Panc1 (cell line): ENCODE results near the gene SH3BP2. TPM values are rescaled to one million over a fixed set of nuclear protein-coding genes. Genes with fewer than 3 reads are reported as not detected.

ENCODE experiments used
- ATAC-seq: fragments of 200-7000 bp; cut with Tn5 transposase; 2 replicates; pipeline ENCODE4 v1.9.1; 2020; ENCODE audit warnings: mild to moderate bottlenecking, moderate library complexity
- BruUV-seq: library from RNA; stranded (reverse); fragments of 400-500 nt; replicated peaks from 2 replicates; lab custom pipeline; 2021; lab: Mats Ljungman, UMichigan
- CTCF ChIA-PET: fragments of 300-600 bp; sonication (Branson Sonifier 250); formaldehyde crosslinking; loops from one replicate; lab custom pipeline; 2022; ENCODE audit warnings: antibody characterized with exemption; lab: Charles Lee
- POLR2A ChIA-PET: fragments of 300-600 bp; sonication (Branson Sonifier 250); formaldehyde crosslinking; loops from one replicate; lab custom pipeline; 2022; ENCODE audit warnings: antibody characterized with exemption; lab: Charles Lee
- DNase-seq: peaks from one replicate; pipeline ENCODE4 v3.0.0-alpha.2; 2010; ENCODE audit warnings: low read depth, low spot score
- H3K27ac ChIP-seq: 2 replicates; pipeline ENCODE4 v1.5.1; 2011; ENCODE audit warnings: mild to moderate bottlenecking, low read length, inconsistent platforms
- H3K27me3 ChIP-seq: fragments of 200-500 bp; sonication (Bioruptor generic); 2 replicates; pipeline ENCODE4 v1.6.0; 2014; ENCODE audit warnings: low read length, inconsistent platforms; ENCODE audit not compliant: control insufficient read depth, insufficient read depth
- H3K36me3 ChIP-seq: fragments of 200-500 bp; sonication (Bioruptor generic); 2 replicates; pipeline ENCODE4 v1.5.1; 2014; ENCODE audit warnings: inconsistent platforms, mild to moderate bottlenecking, low read length, moderate library complexity; ENCODE audit not compliant: control insufficient read depth, insufficient read depth
- H3K4me1 ChIP-seq: 2 replicates; pipeline ENCODE4 v1.5.1; 2011; ENCODE audit warnings: inconsistent platforms, mild to moderate bottlenecking, low read length, moderate library complexity; ENCODE audit not compliant: control insufficient read depth, insufficient read depth
- H3K4me3 ChIP-seq, 2 experiments: 2 replicates each; pipeline ENCODE4 v1.5.1; 2011 to 2012; ENCODE audit warnings: low read depth in 2 of 2, low read length in 2 of 2, mild to moderate bottlenecking in 2 of 2, inconsistent platforms in 1 of 2, moderate library complexity in 1 of 2
- H3K9me3 ChIP-seq: fragments of 200-500 bp; sonication (Bioruptor generic); 2 replicates; pipeline ENCODE4 v1.5.1; 2014; ENCODE audit warnings: low read depth, mild to moderate bottlenecking, inconsistent platforms, low read length, moderate library complexity; ENCODE audit not compliant: control insufficient read depth, insufficient read depth
- CTCF ChIP-seq: fragments of 450-650 bp; IDR thresholded peaks from 2 replicates; pipeline ENCODE4 v1.5.1; 2017; ENCODE audit warnings: mild to moderate bottlenecking
- POLR2AphosphoS5 ChIP-seq: IDR thresholded peaks from 2 replicates; pipeline ENCODE4 v1.6.1; 2012; ENCODE audit warnings: mild to moderate bottlenecking, low read depth, low read length, moderate library complexity
- REST ChIP-seq, 2 experiments: IDR thresholded peaks; 2 replicates each; pipeline ENCODE4 v1.6.1; 2011 to 2012; ENCODE audit warnings: low read depth in 2 of 2, control low read depth in 1 of 2, low read length in 1 of 2, mild to moderate bottlenecking in 1 of 2, moderate library complexity in 1 of 2; ENCODE audit not compliant: insufficient read depth in 1 of 2
- SIN3A ChIP-seq: IDR thresholded peaks from 2 replicates; pipeline ENCODE4 v1.6.1; 2012; ENCODE audit warnings: low read depth, mild to moderate bottlenecking, low read length, moderate library complexity, borderline replicate concordance; ENCODE audit not compliant: insufficient read depth
- TCF7L2 ChIP-seq: IDR thresholded peaks from 2 replicates; pipeline ENCODE4 v1.6.1; 2011; ENCODE audit warnings: mild to moderate bottlenecking, low read depth, low read length, inconsistent platforms
- in situ Hi-C: cut with HindIII; loops from 2 replicates; pipeline ENCODE4 v1.10.0; 2016; ENCODE audit warnings: low sequenced_read_pairs, low pct_unique_long_range_greater_than_20kb
- intact Hi-C: fragments of 100-400 bp; cut with micrococcal nuclease; formaldehyde crosslinking; loops from one replicate; pipeline ENCODE4 v1.10.0; 2022; ENCODE audit not compliant: unreplicated experiment
- total RNA-seq: library from RNA; stranded (reverse); gene quantifications from one replicate; pipeline ENCODE4 v1.2.1, GENCODE V29; 2021; ENCODE audit not compliant: unreplicated experiment

SH3BP2 gene
- total RNA-seq, 1 experiment from 2014 or later = 93.4 TPM

GRCh38 chr4:2886622-2887021 lies 93.7 kb downstream of the SH3BP2 start:
- no TSS peak for BruUV-seq
- H3K36me3 ChIP-seq = peaks cover 7% of the 10 kb centered on the region; the same call in 1 of the 2 replicates
- no peak for ATAC-seq
- H3K27ac ChIP-seq = no peak overlapping the region
- H3K4me3 ChIP-seq = no peak overlapping the region
- POLR2A ChIA-PET = no interaction called here
- intact Hi-C loops = no loop called here
- H3K9me3 ChIP-seq = no peaks in the 10 kb centered on the region
- in situ Hi-C loops = no loop called here
- no peak for TF ChIP-seq CTCF
- TF ChIP-seq POLR2AphosphoS5 = no peak
- no peak for TF ChIP-seq SIN3A
- no peak for TF ChIP-seq TCF7L2
- no peak for TF ChIP-seq REST (IDR thresholded peaks at IDR 0.05; ENCODE audit: insufficient read depth in 1 of 2, low read depth in 2 of 2, low read length in 1 of 2)
- DNase-seq = no peak
- CTCF ChIA-PET = no interaction called here
- no peaks in the 10 kb centered on the region for H3K27me3 ChIP-seq
- no peaks in the 10 kb centered on the region for H3K4me1 ChIP-seq

GRCh38 chr4:2887343-2887742 lies 94.5 kb downstream of the SH3BP2 start:
- ChIA-PET POLR2A (no interaction called here), CTCF (no interaction called here)
- no peak overlapping the region for H3K27ac ChIP-seq
- H3K9me3 ChIP-seq = no peaks in the 10 kb centered on the region
- no peak for TF ChIP-seq SIN3A
- intact Hi-C loops (no loop called here), in situ Hi-C loops (no loop called here)
- peaks cover 9% of the 10 kb centered on the region; the same call in 1 of the 2 replicates for H3K36me3 ChIP-seq
- BruUV-seq = no TSS peak
- no peak for DNase-seq
- H3K4me1 ChIP-seq = no peaks in the 10 kb centered on the region
- no peaks in the 10 kb centered on the region for H3K27me3 ChIP-seq
- ATAC-seq = no peak
- H3K4me3 ChIP-seq = no peak overlapping the region

GRCh38 chr4:2888886-2889285 lies 96.0 kb downstream of the SH3BP2 start:
- BruUV-seq = TSS peak; percentile 56
- H3K9me3 ChIP-seq = no peaks in the 10 kb centered on the region
- intact Hi-C loops = no loop called here
- TF ChIP-seq REST (IDR thresholded peaks at IDR 0.05; ENCODE audit: insufficient read depth in 1 of 2, low read depth in 2 of 2, low read length in 1 of 2) (no peak), TCF7L2 (no peak), POLR2AphosphoS5 (no peak), CTCF (no peak), SIN3A (no peak)
- ChIA-PET POLR2A (no interaction called here), CTCF (no interaction called here)
- peaks cover 5% of the 10 kb centered on the region; the same call in 1 of the 2 replicates for H3K36me3 ChIP-seq
- no peak for DNase-seq
- H3K4me3 ChIP-seq = no peak overlapping the region
- no peak overlapping the region for H3K27ac ChIP-seq
- in situ Hi-C loops = no loop called here
- no peaks in the 10 kb centered on the region for H3K27me3 ChIP-seq
- ATAC-seq = no peak
- H3K4me1 ChIP-seq = no peaks in the 10 kb centered on the region
